H9 (cell line): ENCODE measurements around the gene BICD1. TPM values are rescaled to one million over a fixed set of nuclear protein-coding genes. Genes with fewer than 3 reads are reported as not detected.

Experiments used
- DNase-seq: peaks from one replicate; pipeline ENCODE4 v3.0.0-alpha.2; 2017
- H2AFZ ChIP-seq: one replicate; pipeline ENCODE4 v1.6.1; 2013; ENCODE audit warnings: mild to moderate bottlenecking, low read length, control low read depth, moderate library complexity
- H2AK5ac ChIP-seq: 2 replicates; pipeline ENCODE4 v1.6.1; 2013; ENCODE audit warnings: low read length, control low read depth, mixed read lengths; ENCODE audit not compliant: insufficient read length
- H2BK120ac ChIP-seq: one replicate; pipeline ENCODE4 v1.6.1; 2013; ENCODE audit warnings: low read depth, mild to moderate bottlenecking, low read length, control low read depth, inconsistent platforms; ENCODE audit not compliant: poor library complexity, severe bottlenecking
- H2BK12ac ChIP-seq: 2 replicates; pipeline ENCODE4 v1.6.1; 2013; ENCODE audit warnings: low read length, control low read depth, mixed read lengths, low read depth; ENCODE audit not compliant: insufficient read length
- H2BK15ac ChIP-seq: 2 replicates; pipeline ENCODE4 v1.6.1; 2013; ENCODE audit warnings: low read depth, low read length, control low read depth
- H2BK20ac ChIP-seq: one replicate; pipeline ENCODE4 v1.6.1; 2013; ENCODE audit warnings: low read depth, mild to moderate bottlenecking, low read length, control low read depth, inconsistent platforms; ENCODE audit not compliant: poor library complexity, severe bottlenecking
- H2BK5ac ChIP-seq: 2 replicates; pipeline ENCODE4 v1.6.1; 2013; ENCODE audit warnings: low read length, control low read depth, mixed read lengths; ENCODE audit not compliant: insufficient read length
- H3K14ac ChIP-seq: 2 replicates; pipeline ENCODE4 v1.6.1; 2013; ENCODE audit warnings: low read length, control low read depth; ENCODE audit not compliant: insufficient read depth
- H3K18ac ChIP-seq: 2 replicates; pipeline ENCODE4 v1.6.1; 2013; ENCODE audit warnings: low read depth, mild to moderate bottlenecking, mixed read lengths, low read length, control low read depth; ENCODE audit not compliant: insufficient read length
- H3K23ac ChIP-seq: 2 replicates; pipeline ENCODE4 v1.6.1; 2013; ENCODE audit warnings: low read length, control low read depth, mixed read lengths, low read depth; ENCODE audit not compliant: insufficient read length
- H3K23me2 ChIP-seq: 2 replicates; pipeline ENCODE4 v1.6.1; 2013; ENCODE audit warnings: low read depth, mild to moderate bottlenecking, mixed read lengths, low read length, control low read depth; ENCODE audit not compliant: insufficient read length, poor library complexity, severe bottlenecking
- H3K27ac ChIP-seq: 2 replicates; pipeline ENCODE4 v1.5.1; 2013; ENCODE audit warnings: low read length, control low read depth, mixed read lengths, low read depth; ENCODE audit not compliant: insufficient read length
- H3K27me3 ChIP-seq: 2 replicates; pipeline ENCODE4 v1.6.1; 2013; ENCODE audit warnings: low read length, control low read depth, inconsistent platforms; ENCODE audit not compliant: insufficient read depth
- H3K4ac ChIP-seq: 2 replicates; pipeline ENCODE4 v1.6.1; 2013; ENCODE audit warnings: low read depth, mild to moderate bottlenecking, control low read depth, inconsistent platforms, low read length, moderate library complexity
- H3K4me1 ChIP-seq: 2 replicates; pipeline ENCODE4 v1.6.1; 2013; ENCODE audit warnings: low read length, control low read depth, inconsistent platforms; ENCODE audit not compliant: insufficient read depth
- H3K4me2 ChIP-seq: 2 replicates; pipeline ENCODE4 v1.6.1; 2013; ENCODE audit warnings: low read length, control low read depth, mixed read lengths; ENCODE audit not compliant: insufficient read length, insufficient read depth
- H3K56ac ChIP-seq: 2 replicates; pipeline ENCODE4 v1.6.1; 2013; ENCODE audit warnings: low read depth, mild to moderate bottlenecking, mixed read lengths, low read length, control low read depth; ENCODE audit not compliant: insufficient read length
- H3K79me1 ChIP-seq: 2 replicates; pipeline ENCODE4 v1.6.1; 2013; ENCODE audit warnings: low read depth, mild to moderate bottlenecking, moderate library complexity, low read length, control low read depth, inconsistent platforms; ENCODE audit not compliant: insufficient read depth, poor library complexity, severe bottlenecking
- H3K79me2 ChIP-seq: 2 replicates; pipeline ENCODE4 v1.6.1; 2013; ENCODE audit warnings: low read length, control low read depth, inconsistent platforms; ENCODE audit not compliant: insufficient read depth
- H3K9ac ChIP-seq: 2 replicates; pipeline ENCODE4 v1.6.1; 2013; ENCODE audit warnings: low read length, control low read depth, mixed read lengths; ENCODE audit not compliant: insufficient read length; ENCODE audit errors: extremely low read depth
- H3K9me3 ChIP-seq: one replicate; pipeline ENCODE4 v1.6.1; 2013; ENCODE audit warnings: low read depth, low read length, inconsistent platforms; ENCODE audit not compliant: control insufficient read depth
- H3T11ph ChIP-seq: one replicate; pipeline ENCODE4 v1.6.1; 2013; ENCODE audit warnings: mild to moderate bottlenecking, low read length, control low read depth, inconsistent platforms
- H4K20me1 ChIP-seq: one replicate; pipeline ENCODE4 v1.6.1; 2013; ENCODE audit not compliant: control insufficient read depth, insufficient read length, insufficient read depth
- H4K5ac ChIP-seq: 2 replicates; pipeline ENCODE4 v1.6.1; 2013; ENCODE audit warnings: low read depth, mild to moderate bottlenecking, mixed read lengths, low read length, control low read depth; ENCODE audit not compliant: insufficient read length
- H4K8ac ChIP-seq: replicated peaks from 2 replicates; pipeline ENCODE4 v1.6.1; 2013; ENCODE audit warnings: low read length, control low read depth, mixed read lengths, low read depth; ENCODE audit not compliant: insufficient read length
- H4K91ac ChIP-seq: 2 replicates; pipeline ENCODE4 v1.6.1; 2013; ENCODE audit warnings: low read depth, mild to moderate bottlenecking, moderate library complexity, mixed read lengths, low read length, control low read depth; ENCODE audit not compliant: insufficient read length
- H3K27ac Mint-ChIP-seq, 3 experiments: 2 replicates in 2 of 3; 3 replicates in 1 of 3; pipeline ENCODE4 v1.8.0; 2020 to 2021; ENCODE audit warnings: mixed read lengths in 3 of 3, mild to moderate bottlenecking in 1 of 3, moderate library complexity in 1 of 3
- H3K27me3 Mint-ChIP-seq: 2 replicates; pipeline ENCODE4 v1.8.0; 2021; ENCODE audit warnings: low read depth, mild to moderate bottlenecking, moderate library complexity, mixed read lengths
- H3K36me3 Mint-ChIP-seq, 3 experiments: 2 replicates in 2 of 3; 3 replicates in 1 of 3; pipeline ENCODE4 v1.8.0; 2020 to 2021; ENCODE audit warnings: low read depth in 3 of 3, mixed read lengths in 3 of 3; ENCODE audit not compliant: insufficient read depth in 1 of 3
- H3K4me1 Mint-ChIP-seq, 2 experiments: 2 replicates each; pipeline ENCODE4 v1.8.0; 2020; ENCODE audit warnings: mixed read lengths in 2 of 2
- H3K4me3 Mint-ChIP-seq, 2 experiments: 2 replicates in 1 of 2; 3 replicates in 1 of 2; pipeline ENCODE4 v1.8.0; 2020 to 2021; ENCODE audit warnings: mild to moderate bottlenecking in 2 of 2, mixed read lengths in 2 of 2, moderate library complexity in 1 of 2
- H3K9me3 Mint-ChIP-seq, 2 experiments: 2 replicates in 1 of 2; 3 replicates in 1 of 2; pipeline ENCODE4 v1.8.0; 2020; ENCODE audit warnings: mild to moderate bottlenecking in 2 of 2, mixed read lengths in 2 of 2, moderate library complexity in 1 of 2
- CTCF ChIP-seq: fragments of 200-600 bp; sonication (generic); conservative IDR thresholded peaks from 3 replicates; pipeline ENCODE4 v1.8.0; 2021; ENCODE audit warnings: antibody characterized with exemption, mild to moderate bottlenecking
- WGBS: extraction: QIAGEN DNeasy Blood & Tissue Kit; methylation state at CpG from one replicate; pipeline ENCODE4 v1.1.7; 2013; ENCODE audit warnings: missing lambda C conversion rate, low lambda C conversion rate, mixed read lengths; ENCODE audit not compliant: insufficient read length; ENCODE audit errors: extremely low coverage; 5-methylcytosine and 5-hydroxymethylcytosine counted together
- total RNA-seq: library from RNA; stranded (reverse); gene quantifications from 2 replicates; pipeline ENCODE4 v1.2.1, GENCODE V29; 2021

The BICD1 gene
- total RNA-seq, 1 experiment from 2014 or later = 134 TPM

- peak overlapping the region; percentile 89 for H2BK12ac ChIP-seq
- no peak overlapping the region for H2BK20ac ChIP-seq
- H3K79me2 ChIP-seq = peaks cover 17% of the 10 kb centered on the region; the same call in 1 of the 2 replicates
- H4K20me1 ChIP-seq = no peaks in the 10 kb centered on the region
- TF ChIP-seq CTCF = no peak
- H2BK15ac ChIP-seq = no peak overlapping the region
- H3K79me1 ChIP-seq = no peaks in the 10 kb centered on the region
- no peaks in the 10 kb centered on the region for H3K9me3 ChIP-seq
- Mint-ChIP-seq H3K27me3 (peaks cover 2% of the 10 kb centered on the region; the same call in 1 of the 2 replicates), H3K27ac (peak overlapping the region; percentile 85 to 95 (median 94); a peak in 6 of 7 replicates), H3K36me3 (peaks cover 3 to 21% (median 9%) of the 10 kb centered on the region in 3 experiments; a peak in 5 of 7 replicates), H3K4me3 (peak overlapping the region; percentile 85 to 98), H3K4me1 (peaks cover 31 to 36% of the 10 kb centered on the region in 2 experiments), H3K9me3 (no peaks in the 10 kb centered on the region)
- no peak overlapping the region for H4K8ac ChIP-seq
- peaks cover 9% of the 10 kb centered on the region for H3K23me2 ChIP-seq
- H3T11ph ChIP-seq = no peak overlapping the region
- H2BK120ac ChIP-seq = no peak overlapping the region
- peak overlapping the region; percentile 87 for H3K18ac ChIP-seq
- no peak overlapping the region for H2AFZ ChIP-seq
- no peak overlapping the region for H2BK5ac ChIP-seq
- no peak overlapping the region for H3K23ac ChIP-seq
- no peak for DNase-seq
- peak overlapping the region; percentile 89 for H3K4me2 ChIP-seq
- H3K56ac ChIP-seq = no peak overlapping the region
- H3K4ac ChIP-seq = no peak overlapping the region; the same call in 1 of the 2 replicates
- 0 out of 2 replicates have a peak, but pooled peaks cover 2% of the 10 kb centered on the region for H3K4me1 ChIP-seq
- WGBS = no CpG with 5 or more reads among the region's 24 CpGs
- no peak overlapping the region for H4K5ac ChIP-seq
- H3K27ac ChIP-seq = no peak overlapping the region
- H2AK5ac ChIP-seq = no peak overlapping the region
- H4K91ac ChIP-seq = no peak overlapping the region
- H3K27me3 ChIP-seq = no peaks in the 10 kb centered on the region
- H3K9ac ChIP-seq = peak overlapping the region; percentile 58
- H3K14ac ChIP-seq = peak overlapping the region; percentile 21; the same call in 1 of the 2 replicates
These were observed 596 bp upstream of the BICD1 start for GRCh38 chr12:32105986-32106516.
